ENCODE data around the gene SETD7. TPM values are rescaled to one million over a fixed set of nuclear protein-coding genes. Genes with fewer than 3 reads are reported as not detected.

Gene SETD7
- total and polyA plus RNA-seq, 2 of the 8 experiments (the other 6 are each of a cell fraction or from before 2014, with no cell fraction given) = 1.5 to 4.6 TPM

DNA sequence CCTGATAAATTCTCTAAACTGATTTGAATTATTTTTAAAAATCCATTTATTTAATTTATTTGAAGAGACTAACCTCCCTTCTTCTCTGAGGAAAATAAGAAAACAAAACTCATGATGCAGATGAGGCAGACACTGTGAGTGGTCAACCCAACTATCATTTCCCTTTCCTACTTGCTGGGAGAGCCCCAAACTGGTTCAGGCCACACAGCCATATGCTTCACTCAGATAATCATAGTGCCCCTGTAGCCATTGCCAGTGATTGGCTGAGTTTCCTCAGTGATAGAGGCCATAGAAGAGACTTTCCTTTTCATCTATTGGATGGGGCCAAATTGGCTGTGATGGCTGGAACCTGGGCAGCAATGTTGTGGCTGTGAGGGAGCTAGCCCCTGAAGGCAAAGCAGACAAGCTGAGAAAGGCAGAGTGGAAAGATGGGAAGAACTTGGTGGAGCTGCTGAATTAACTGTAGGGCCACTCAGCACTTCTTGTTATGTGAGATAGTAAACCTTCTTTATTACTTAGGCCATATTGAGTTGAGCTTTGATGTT is 52.3 kb downstream of the SETD7 start:
- Histone ChIP-seq H2BK120ac (replicated peaks; ENCODE audit: low read depth, low read length) (no peak overlapping the region), H3K23me2 (ENCODE audit: low read depth, low read length) (no peaks in the 10 kb centered on the region), H3K4me2 (ENCODE audit: insufficient read depth in 1 of 2, low read depth in 2 of 2, low read length in 2 of 2) (no peak overlapping the region), H3K9me3 (ENCODE audit: insufficient read depth in 2 of 2, low read depth in 1 of 2, low read length in 1 of 2) (no peaks in the 10 kb centered on the region), H2AFZ (ENCODE audit: low read length) (no peak overlapping the region), H2BK15ac (ENCODE audit: low read length) (no peak overlapping the region), H3K79me1 (ENCODE audit: low read depth, low read length) (no peaks in the 10 kb centered on the region), H4K91ac (replicated peaks; ENCODE audit: insufficient read length, low read length) (no peak overlapping the region), H4K5ac (ENCODE audit: insufficient read length, low read depth, low read length) (no peak overlapping the region), H3K36me3 (ENCODE audit: control insufficient read depth in 2 of 4, insufficient read depth in 4 of 4, low read length in 3 of 4) (no peaks in the 10 kb centered on the region), H2BK12ac (ENCODE audit: low read depth, low read length) (no peak overlapping the region), H3K4me1 (replicated peaks in 1 of 4; ENCODE audit: control insufficient read depth in 3 of 4, insufficient read depth in 4 of 4, low read length in 3 of 4) (no peaks in the 10 kb centered on the region; a peak in 1 of 7 replicates), H3K27ac (ENCODE audit: low read depth, low read length) (no peak overlapping the region), H3K56ac (replicated peaks; ENCODE audit: insufficient read length, low read depth, low read length) (no peak overlapping the region), H3K4me3 (ENCODE audit: extremely low read depth in 1 of 4, insufficient read depth in 2 of 4, low read depth in 3 of 4, low read length in 4 of 4) (no peak overlapping the region), H3K27me3 (replicated peaks in 1 of 4; ENCODE audit: control insufficient read depth in 3 of 4, extremely low read depth in 1 of 4, insufficient read depth in 3 of 4, low read length in 3 of 4) (no peaks in the 10 kb centered on the region), H3K9ac (replicated peaks in 1 of 4; ENCODE audit: extremely low read depth in 1 of 4, low read depth in 3 of 4, low read length in 3 of 4) (no peak overlapping the region), H4K8ac (ENCODE audit: extremely low read depth, insufficient read depth, low read length) (no peak overlapping the region), H2BK20ac (ENCODE audit: low read length) (no peak overlapping the region), H3K79me2 (ENCODE audit: control insufficient read depth in 1 of 2, insufficient read depth in 2 of 2, low read length in 2 of 2) (no peaks in the 10 kb centered on the region), H3K18ac (ENCODE audit: extremely low read depth, low read length) (no peak overlapping the region), H3K4ac (replicated peaks; ENCODE audit: insufficient read length, low read depth, low read length) (no peak overlapping the region), H3K14ac (ENCODE audit: insufficient read length) (no peak overlapping the region), H2BK5ac (ENCODE audit: low read depth, low read length) (no peak overlapping the region), H4K20me1 (replicated peaks in 1 of 2; ENCODE audit: control insufficient read depth in 1 of 2, insufficient read depth in 2 of 2, low read length in 2 of 2) (no peaks in the 10 kb centered on the region), H2AK5ac (ENCODE audit: low read depth, low read length) (no peak overlapping the region), H3K23ac (ENCODE audit: insufficient read length) (no peak overlapping the region)
- ChIA-PET CTCF (ENCODE audit: partially characterized antibody) (interaction anchor here (0.7 to 4.1 kb wide), 9 partner anchors 8 to 153 kb away, joined by 3 to 17 read pairs (median 4); no protein-coding TSS in a partner anchor), POLR2A (ENCODE audit: partially characterized antibody) (interaction anchor here (0.6 kb wide), 1 partner anchor 33 kb away, joined by 3 read pairs; no protein-coding TSS in a partner anchor)
- DNase-seq (ENCODE audit: low read depth in 1 of 2, low spot score in 2 of 2) (no peak), FAIRE-seq (no peak)
- TF ChIP-seq BRCA1 (IDR thresholded peaks at IDR 0.05; ENCODE audit: low read depth, low read length) (no peak), CREB1 (IDR thresholded peaks at IDR 0.05) (no peak), EZH2 (IDR thresholded peaks at IDR 0.05; ENCODE audit: low read depth, low read length, severe bottlenecking) (no peak), TCF12 (IDR thresholded peaks at IDR 0.05; ENCODE audit: low read depth, low read length) (no peak), RFX5 (IDR thresholded peaks at IDR 0.05; ENCODE audit: borderline replicate concordance, low read depth, low read length) (no peak), SP4 (IDR thresholded peaks at IDR 0.05; ENCODE audit: low read length) (no peak), HDAC6 (IDR thresholded peaks at IDR 0.05; ENCODE audit: low read depth, low read length) (no peak), RXRA (IDR thresholded peaks at IDR 0.05; ENCODE audit: insufficient read depth, low read depth, low read length) (no peak)

Data from H1 (cell line).